H1 (cell line): ENCODE measurements around the gene SLC25A26. TPM values are rescaled to one million over a fixed set of nuclear protein-coding genes. Genes with fewer than 3 reads are reported as not detected.

Source experiments
- CREB1 ChIP-seq: IDR thresholded peaks from 2 replicates; pipeline ENCODE4 v1.6.1; 2012; ENCODE audit warnings: inconsistent platforms
- HDAC2 ChIP-seq, 2 experiments: fragments of 300-600 bp in 1 of 2; sonication (generic) in 1 of 2; IDR thresholded peaks; 2 replicates each; pipeline ENCODE4 v1.6.1; 2011 to 2012; ENCODE audit warnings: low read depth in 2 of 2, low read length in 2 of 2, mild to moderate bottlenecking in 2 of 2, moderate library complexity in 2 of 2, borderline replicate concordance in 1 of 2, inconsistent platforms in 1 of 2
- RAD21 ChIP-seq, 2 experiments: IDR thresholded peaks in 1 of 2; conservative IDR thresholded peaks in 1 of 2; 2 replicates each; pipeline ENCODE4 v1.6.1; 2011; ENCODE audit warnings: low read depth in 2 of 2, low read length in 2 of 2, improper control_type of control experiment in 1 of 2, inconsistent platforms in 1 of 2, mild to moderate bottlenecking in 1 of 2, moderate library complexity in 1 of 2
- USF2 ChIP-seq: IDR thresholded peaks from 2 replicates; pipeline ENCODE4 v1.6.1; 2011; ENCODE audit warnings: low read length, improper control_type of control experiment
- polyA plus RNA-seq, 7 experiments: library from polyadenylated mRNA; depleted of rRNA in 3 of 7; stranded (reverse) in 5 of 7; unstranded in 2 of 7; fragments of >200 nt in 5 of 7; fragments of 200-250 nt in 2 of 7; gene quantifications; 1 replicate in 5 of 7; 2 replicates in 1 of 7; 4 replicates in 1 of 7; pipeline versions ENCODE4 v1.2.1 to v1.2.3, GENCODE V29; 2011 to 2013; ENCODE audit warnings: missing spikeins in 2 of 7, mixed read lengths in 2 of 7
- total RNA-seq: library from RNA; stranded (reverse); fragmentation: NEBNext Ultra II Directional; extraction: Animal tissue kit (Norgen Biotek cat#: 25700); gene quantifications from 2 replicates; pipeline ENCODE4 v1.2.1, GENCODE V29; 2021

SLC25A26 gene
- total and polyA plus RNA-seq, 2 of the 8 experiments (the other 6 are each of a cell fraction or from before 2014, with no cell fraction given): 30.0 to 37.0 TPM

DNA sequence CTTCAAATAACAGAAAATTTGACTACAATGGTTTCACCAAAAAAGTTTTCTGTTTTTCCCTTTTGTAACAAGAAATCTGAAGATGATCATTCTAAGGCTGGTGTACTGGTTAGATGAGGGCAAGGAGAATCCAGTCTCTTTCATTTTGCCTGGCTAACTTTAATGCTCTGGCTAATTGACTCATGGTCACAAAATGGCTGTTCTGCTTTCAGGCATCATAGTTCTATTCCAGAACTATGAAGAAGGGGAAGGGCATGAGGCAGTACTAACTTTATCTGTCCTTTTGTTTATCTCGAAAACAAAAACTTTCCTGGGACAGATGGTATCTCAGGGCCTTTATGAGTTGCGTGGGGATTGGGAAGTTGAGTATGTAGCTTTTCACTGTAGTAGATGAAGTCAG is 50.4 kb downstream of the SLC25A26 start (continued):
- no peak for TF ChIP-seq HDAC2 (IDR thresholded peaks at IDR 0.05; ENCODE audit: borderline replicate concordance in 1 of 2, low read depth in 2 of 2, low read length in 2 of 2)
- TF ChIP-seq RAD21 (IDR thresholded peaks at IDR 0.05 in 1 of 2, conservative IDR thresholded peaks at IDR 0.05 in 1 of 2; ENCODE audit: low read depth in 2 of 2, low read length in 2 of 2): no peak
- TF ChIP-seq CREB1: no peak
- TF ChIP-seq USF2: no peak
